ENCODE measurements around the gene NES. TPM values are rescaled to one million over a fixed set of nuclear protein-coding genes. Genes with fewer than 3 reads are reported as not detected.
A peak's percentile ranks its signal among the peaks of the same experiment; 100 is the strongest.

Gene NES
- total RNA-seq, 4 donors from 2014 or later: 3.5 to 8.0 (median 5.4) TPM

DNA sequence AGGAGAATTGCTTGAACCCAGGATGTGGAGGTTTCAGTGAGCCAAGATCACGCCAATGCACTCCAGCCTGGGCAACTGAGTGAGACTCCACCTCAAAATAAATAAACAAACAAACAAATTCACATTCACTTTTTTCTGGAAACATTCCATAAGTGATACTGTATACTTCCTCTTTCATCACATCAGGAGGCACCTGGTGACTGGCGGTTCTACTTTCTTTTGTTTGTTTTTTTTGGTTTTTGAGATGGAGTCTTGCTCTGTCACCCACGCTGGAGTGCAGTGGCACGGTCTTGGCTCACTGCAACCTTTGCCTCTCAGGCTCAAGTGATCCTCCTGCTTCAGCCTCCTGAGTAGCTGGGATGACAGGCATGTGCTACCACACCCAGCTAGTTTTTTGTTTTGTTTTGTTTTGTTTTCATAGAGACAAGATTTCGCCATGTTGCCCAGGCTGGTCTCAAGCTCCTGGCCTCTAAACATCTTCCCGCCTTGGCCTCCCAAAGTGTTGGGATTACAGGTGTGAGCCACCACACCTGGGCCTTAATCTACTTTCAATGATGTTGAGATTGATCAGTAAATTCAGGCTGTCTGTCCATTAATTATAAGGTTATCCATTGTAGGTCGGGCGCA, 47.3 kb downstream of the NES start:
- TF ChIP-seq, protein P1, sequence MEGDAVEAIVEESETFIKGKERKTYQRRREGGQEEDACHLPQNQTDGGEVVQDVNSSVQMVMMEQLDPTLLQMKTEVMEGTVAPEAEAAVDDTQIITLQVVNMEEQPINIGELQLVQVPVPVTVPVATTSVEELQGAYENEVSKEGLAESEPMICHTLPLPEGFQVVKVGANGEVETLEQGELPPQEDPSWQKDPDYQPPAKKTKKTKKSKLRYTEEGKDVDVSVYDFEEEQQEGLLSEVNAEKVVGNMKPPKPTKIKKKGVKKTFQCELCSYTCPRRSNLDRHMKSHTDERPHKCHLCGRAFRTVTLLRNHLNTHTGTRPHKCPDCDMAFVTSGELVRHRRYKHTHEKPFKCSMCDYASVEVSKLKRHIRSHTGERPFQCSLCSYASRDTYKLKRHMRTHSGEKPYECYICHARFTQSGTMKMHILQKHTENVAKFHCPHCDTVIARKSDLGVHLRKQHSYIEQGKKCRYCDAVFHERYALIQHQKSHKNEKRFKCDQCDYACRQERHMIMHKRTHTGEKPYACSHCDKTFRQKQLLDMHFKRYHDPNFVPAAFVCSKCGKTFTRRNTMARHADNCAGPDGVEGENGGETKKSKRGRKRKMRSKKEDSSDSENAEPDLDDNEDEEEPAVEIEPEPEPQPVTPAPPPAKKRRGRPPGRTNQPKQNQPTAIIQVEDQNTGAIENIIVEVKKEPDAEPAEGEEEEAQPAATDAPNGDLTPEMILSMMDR (IDR thresholded peaks at IDR 0.05): no peak
- TF ChIP-seq POLR2A (IDR thresholded peaks at IDR 0.05): no peak
- WGBS, 2 donors: 67 to 69% methylated on average over 8 of the region's 8 CpGs
- Histone ChIP-seq H3K27me3 (peaks cover 6 to 100% (median 11%) of the 10 kb centered on the region in 4 donors), H3K4me1 (peaks cover 8 to 11% (median 10%) of the 10 kb centered on the region in 3 donors), H3K9me3 (no peaks in the 10 kb centered on the region), H3K4me3 (no peak overlapping the region), H3K36me3 (no peaks in the 10 kb centered on the region), H3K27ac (no peak overlapping the region)
- DNase-seq: no peak
- intact Hi-C loops (cut with DNase I): no loop called here

GRCh38 chr1:156627313-156627880, 49.8 kb downstream of the NES start:
- Histone ChIP-seq H3K27me3 (peaks cover 13 to 100% (median 27%) of the 10 kb centered on the region in 4 donors), H3K27ac (no peak overlapping the region), H3K9me3 (no peaks in the 10 kb centered on the region), H3K36me3 (no peaks in the 10 kb centered on the region), H3K4me3 (no peak overlapping the region), H3K4me1 (peaks cover 21 to 26% (median 24%) of the 10 kb centered on the region in 3 donors)
- intact Hi-C loops (cut with DNase I): loop anchor here (2.0 kb wide), 1 partner anchor 29 kb away; no protein-coding TSS in a partner anchor
- TF ChIP-seq, protein P1 (IDR thresholded peaks at IDR 0.05): peak; percentile 54 to 75 (median 60)
- TF ChIP-seq POLR2A (IDR thresholded peaks at IDR 0.05): no peak
- WGBS, 2 donors: 63 to 67% methylated on average over 2 of the region's 2 CpGs
- DNase-seq: no peak

GRCh38 chr1:156626079-156626438, 51.1 kb downstream of the NES start:
- Histone ChIP-seq H3K4me3 (peak overlapping the region in 1 of 4 donors; percentile 65), H3K27me3 (peaks cover 13 to 100% (median 27%) of the 10 kb centered on the region in 4 donors), H3K4me1 (peaks cover 21 to 26% (median 24%) of the 10 kb centered on the region in 3 donors), H3K27ac (no peak overlapping the region), H3K9me3 (no peaks in the 10 kb centered on the region), H3K36me3 (no peaks in the 10 kb centered on the region)
- no peak for DNase-seq
- TF ChIP-seq POLR2A (IDR thresholded peaks at IDR 0.05): no peak
- TF ChIP-seq, protein P1 (IDR thresholded peaks at IDR 0.05): peak in 1 of 6 experiments; percentile 4
- intact Hi-C loops (cut with DNase I): loop anchor here (2.0 kb wide), 1 partner anchor 31 kb away; no protein-coding TSS in a partner anchor
- WGBS, 2 donors: 40 to 41% methylated on average over 4 of the region's 4 CpGs

DNA sequence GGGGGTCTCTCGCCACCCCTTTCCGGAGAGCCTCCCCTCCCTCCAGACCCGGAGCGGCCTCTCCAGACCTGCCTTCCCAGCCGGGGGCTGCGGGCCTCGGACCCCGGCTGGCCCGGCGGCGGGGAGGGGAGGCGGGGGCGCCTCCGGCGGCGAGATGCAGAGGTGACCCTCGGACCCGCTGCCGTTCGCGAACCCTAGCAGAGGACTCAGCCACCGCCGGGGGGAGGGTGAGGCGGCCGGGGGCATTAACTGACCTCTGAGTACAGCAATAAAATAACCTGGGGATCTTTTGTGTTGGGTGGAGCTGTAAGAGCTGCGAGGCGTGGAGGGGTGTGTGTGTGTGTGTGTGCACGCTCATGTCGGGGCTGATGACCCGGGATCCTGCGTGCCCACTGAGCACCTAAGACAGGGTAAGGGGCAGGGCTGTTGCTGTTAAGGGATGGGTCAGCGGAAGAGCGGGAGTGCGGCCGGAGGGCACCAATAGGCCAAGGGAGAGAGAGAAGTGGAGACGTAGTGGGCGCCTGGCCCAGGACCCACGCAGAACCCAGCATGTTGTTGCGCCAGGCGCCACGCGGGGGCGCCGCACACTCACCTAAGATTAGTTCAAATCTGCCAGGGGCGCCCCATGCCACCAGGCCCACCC, 51.6 kb downstream of the NES start:
- H3K36me3 ChIP-seq: no peaks in the 10 kb centered on the region
- no peak for DNase-seq
- peaks cover 13 to 100% (median 27%) of the 10 kb centered on the region in 4 donors for H3K27me3 ChIP-seq
- 0 to 1% methylated on average over 22 to 24 of the region's 45 CpGs for WGBS, 2 donors
- H3K4me3 ChIP-seq: peak overlapping the region in 3 of 4 donors; percentile 34 to 65 (median 42)
- H3K27ac ChIP-seq: no peak overlapping the region
- H3K9me3 ChIP-seq: no peaks in the 10 kb centered on the region
- intact Hi-C loops (cut with DNase I): loop anchor here (2.0 kb wide), 1 partner anchor 31 kb away; no protein-coding TSS in a partner anchor
- H3K4me1 ChIP-seq: peaks cover 21 to 26% (median 24%) of the 10 kb centered on the region in 3 donors
- TF ChIP-seq, protein P1 (IDR thresholded peaks at IDR 0.05): peak; percentile 60 to 82 (median 78)
- TF ChIP-seq POLR2A (IDR thresholded peaks at IDR 0.05): no peak
